ENCODE results near the gene IGFBP3. TPM values are rescaled to one million over a fixed set of nuclear protein-coding genes. Genes with fewer than 3 reads are reported as not detected.

Gene IGFBP3
- total and polyA plus RNA-seq, 9 of the 15 experiments (the other 6 are each of a cell fraction or from before 2014, with no cell fraction given): 0.08 to 0.22 (median 0.10) TPM; not detected in 5

- Histone ChIP-seq H3K27ac (ENCODE audit: extremely low read depth, low read depth, low read length) (no peak overlapping the region), H2AFZ (ENCODE audit: low read depth, low read length) (no peak overlapping the region), H3K9me3 (replicated peaks; ENCODE audit: control insufficient read depth, insufficient read depth, low read depth, low read length) (no peaks in the 10 kb centered on the region), H3K36me3 (ENCODE audit: control insufficient read depth, insufficient read depth, low read length) (no peaks in the 10 kb centered on the region), H4K20me1 (replicated peaks; ENCODE audit: control insufficient read depth, insufficient read depth, low read length) (no peaks in the 10 kb centered on the region), H3K9me1 (ENCODE audit: control insufficient read depth, insufficient read depth, low read length) (no peaks in the 10 kb centered on the region), H3K27me3 (ENCODE audit: control insufficient read depth in 2 of 2, insufficient read depth in 2 of 2, low read length in 2 of 2) (no peaks in the 10 kb centered on the region), H3K4me2 (ENCODE audit: insufficient read depth, low read length) (no peak overlapping the region), H3K4me3 (no peak overlapping the region), H3K9ac (ENCODE audit: insufficient read depth in 1 of 2, low read depth in 2 of 2, low read length in 2 of 2) (no peak overlapping the region), H3K4me1 (replicated peaks in 1 of 2; ENCODE audit: control insufficient read depth in 2 of 2, insufficient read depth in 2 of 2, low read length in 2 of 2) (no peaks in the 10 kb centered on the region), H3K79me2 (ENCODE audit: control insufficient read depth, insufficient read depth, low read length) (no peaks in the 10 kb centered on the region)
- ATAC-seq (no peak), FAIRE-seq (no peak), DNase-seq (ENCODE audit: extremely low read depth in 1 of 4, low spot score in 3 of 4) (no peak)
- 0% methylated on average over 1 of the region's 1 CpG for WGBS (ENCODE audit: insufficient coverage, low coverage, missing lambda C conversion rate)
- POLR2A ChIA-PET: no interaction called here
- no TSS peak for BruUV-seq (replicated peaks)
- intact Hi-C loops (cut with micrococcal nuclease) (no loop called here), in situ Hi-C loops (cut with MboI) (no loop called here)
- no peak for TF ChIP-seq BRD4 (IDR thresholded peaks at IDR 0.05)
- no peak for TF ChIP-seq ZNF766 (CRISPR knock-in tag; conservative IDR thresholded peaks at IDR 0.05)
- TF ChIP-seq PTTG1 (tag; IDR thresholded peaks at IDR 0.05; ENCODE audit: low read depth): no peak
- no peak for TF ChIP-seq KDM4B (IDR thresholded peaks at IDR 0.05; ENCODE audit: borderline replicate concordance in 2 of 2, low read depth in 1 of 2)
- TF ChIP-seq KLF1 (tag; IDR thresholded peaks at IDR 0.05): no peak
- no peak for TF ChIP-seq ZNF140 (CRISPR knock-in tag; IDR thresholded peaks at IDR 0.05)
- no peak for TF ChIP-seq SRF (CRISPR knock-in tag; IDR thresholded peaks at IDR 0.05)
- TF ChIP-seq ZNF76 (CRISPR knock-in tag; IDR thresholded peaks at IDR 0.05; ENCODE audit: borderline replicate concordance): no peak
- TF ChIP-seq ARID1B (IDR thresholded peaks at IDR 0.05): no peak
- CTCF ChIA-PET (ENCODE audit: low intra/inter-chr PET ratio): no interaction called here
These were observed 18.3 kb downstream of the IGFBP3 start for GRCh38 chr7:45902820-45903219.
